Bronchial epithelial cell (primary cell): ENCODE data around the gene RAB19. TPM values are rescaled to one million over a fixed set of nuclear protein-coding genes. Genes with fewer than 3 reads are reported as not detected.

Source experiments
- DNase-seq: peaks from one replicate; pipeline ENCODE4 v3.0.0-alpha.2; 2010; ENCODE audit warnings: low read depth
- FAIRE-seq: peaks from 2 replicates; lab custom pipeline; 2011; peaks lifted over from hg19 to GRCh38; lab: Jason Lieb, UNC
- H3K27me3 ChIP-seq: 2 replicates; pipeline ENCODE4 v1.5.1; 2011; ENCODE audit warnings: low read length; ENCODE audit not compliant: control insufficient read depth, insufficient read depth
- H3K36me3 ChIP-seq: 2 replicates; pipeline ENCODE4 v1.5.1; 2011; ENCODE audit warnings: low read length; ENCODE audit not compliant: control insufficient read depth, insufficient read depth
- H3K4me3 ChIP-seq: 2 replicates; pipeline ENCODE4 v1.5.1; 2011; ENCODE audit warnings: mild to moderate bottlenecking, low read depth, low read length, control low read depth
- total RNA-seq: library from RNA; depleted of rRNA; stranded (reverse); fragments of >200 nt; gene quantifications from 2 replicates; pipeline ENCODE4 v1.2.1, GENCODE V29; 2014
- TF ChIP-seq, protein P1 (sequence below): IDR thresholded peaks from 2 replicates; pipeline ENCODE4 v1.5.1; 2011; ENCODE audit warnings: mild to moderate bottlenecking, moderate library complexity, low read length, control low read depth, inconsistent platforms; ENCODE audit not compliant: insufficient read depth, severe bottlenecking

Gene RAB19, protein sequence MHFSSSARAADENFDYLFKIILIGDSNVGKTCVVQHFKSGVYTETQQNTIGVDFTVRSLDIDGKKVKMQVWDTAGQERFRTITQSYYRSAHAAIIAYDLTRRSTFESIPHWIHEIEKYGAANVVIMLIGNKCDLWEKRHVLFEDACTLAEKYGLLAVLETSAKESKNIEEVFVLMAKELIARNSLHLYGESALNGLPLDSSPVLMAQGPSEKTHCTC
- total RNA-seq, result not detected in 2 replicates

DNA sequence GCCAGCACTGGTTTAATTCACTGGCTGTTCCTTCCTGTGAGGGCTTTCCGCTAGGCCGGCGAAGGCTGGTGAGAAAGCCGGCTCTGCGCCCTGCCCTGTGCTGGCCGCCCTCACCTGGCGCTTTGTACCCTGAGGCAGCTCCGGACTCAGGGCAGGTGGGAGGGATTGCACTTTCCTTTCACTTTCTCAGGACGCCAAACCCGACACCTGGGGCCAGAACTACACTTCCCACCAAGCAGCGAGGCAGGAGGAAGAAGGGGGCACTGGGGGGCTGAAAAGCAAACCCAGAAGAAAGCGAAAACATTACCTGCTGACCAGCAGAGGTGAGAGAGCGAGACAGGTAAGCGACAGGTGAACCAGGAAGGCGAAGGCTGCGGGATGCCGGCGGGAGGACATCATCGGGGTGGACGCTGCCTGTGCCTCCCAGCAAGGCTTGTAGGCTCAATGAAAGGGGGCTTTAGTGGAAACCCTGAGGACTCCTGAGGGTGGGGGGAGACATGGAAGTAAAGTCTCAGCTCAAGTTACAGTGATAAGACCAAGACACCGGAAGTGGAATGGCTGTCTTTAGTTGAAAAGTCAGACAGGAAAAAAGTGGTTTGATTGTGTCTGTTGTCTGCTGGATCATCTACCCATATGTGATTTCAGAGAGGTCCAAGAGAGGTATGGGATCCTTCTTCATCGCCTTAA lies at the start of gene RAB19:
Gene RAB19, plus strand, starts transcription at position 181 of the 687 bp plus-strand sequence. CDS start 3,589 bp downstream, outside the sequence.
- FAIRE-seq (no peak), DNase-seq (no peak)
- H3K36me3 ChIP-seq, result no peaks in the 10 kb centered on the region
- TF ChIP-seq, protein P1, sequence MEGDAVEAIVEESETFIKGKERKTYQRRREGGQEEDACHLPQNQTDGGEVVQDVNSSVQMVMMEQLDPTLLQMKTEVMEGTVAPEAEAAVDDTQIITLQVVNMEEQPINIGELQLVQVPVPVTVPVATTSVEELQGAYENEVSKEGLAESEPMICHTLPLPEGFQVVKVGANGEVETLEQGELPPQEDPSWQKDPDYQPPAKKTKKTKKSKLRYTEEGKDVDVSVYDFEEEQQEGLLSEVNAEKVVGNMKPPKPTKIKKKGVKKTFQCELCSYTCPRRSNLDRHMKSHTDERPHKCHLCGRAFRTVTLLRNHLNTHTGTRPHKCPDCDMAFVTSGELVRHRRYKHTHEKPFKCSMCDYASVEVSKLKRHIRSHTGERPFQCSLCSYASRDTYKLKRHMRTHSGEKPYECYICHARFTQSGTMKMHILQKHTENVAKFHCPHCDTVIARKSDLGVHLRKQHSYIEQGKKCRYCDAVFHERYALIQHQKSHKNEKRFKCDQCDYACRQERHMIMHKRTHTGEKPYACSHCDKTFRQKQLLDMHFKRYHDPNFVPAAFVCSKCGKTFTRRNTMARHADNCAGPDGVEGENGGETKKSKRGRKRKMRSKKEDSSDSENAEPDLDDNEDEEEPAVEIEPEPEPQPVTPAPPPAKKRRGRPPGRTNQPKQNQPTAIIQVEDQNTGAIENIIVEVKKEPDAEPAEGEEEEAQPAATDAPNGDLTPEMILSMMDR, result no peak
- H3K27me3 ChIP-seq, result no peaks in the 10 kb centered on the region
- H3K4me3 ChIP-seq, result peak within 1 kb of the TSS; percentile 44

DNA sequence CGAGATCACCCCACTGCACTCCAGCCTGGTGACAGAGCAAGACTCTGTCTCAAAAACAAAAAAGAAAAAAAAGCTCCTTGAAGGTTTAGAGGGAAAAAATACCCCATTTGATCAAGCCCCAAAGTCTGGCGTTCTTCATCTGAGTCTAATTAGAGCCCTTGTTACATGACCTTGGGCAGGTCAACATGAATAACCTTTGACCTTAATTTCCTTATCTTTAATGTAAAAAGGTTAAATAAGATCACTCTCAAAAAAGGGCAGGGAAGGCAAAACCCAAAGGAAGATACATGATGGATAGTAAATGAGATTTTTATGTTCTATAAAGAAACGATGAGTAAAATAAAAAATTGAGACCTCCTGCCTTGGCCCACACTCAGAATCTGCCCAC lies 45.8 kb upstream of the RAB19 start:
- Histone ChIP-seq H3K36me3 (peaks cover 3% of the 10 kb centered on the region), H3K4me3 (no peak overlapping the region), H3K27me3 (no peaks in the 10 kb centered on the region)
- TF ChIP-seq, protein P1, result no peak
- no peak for DNase-seq
- no peak for FAIRE-seq

DNA sequence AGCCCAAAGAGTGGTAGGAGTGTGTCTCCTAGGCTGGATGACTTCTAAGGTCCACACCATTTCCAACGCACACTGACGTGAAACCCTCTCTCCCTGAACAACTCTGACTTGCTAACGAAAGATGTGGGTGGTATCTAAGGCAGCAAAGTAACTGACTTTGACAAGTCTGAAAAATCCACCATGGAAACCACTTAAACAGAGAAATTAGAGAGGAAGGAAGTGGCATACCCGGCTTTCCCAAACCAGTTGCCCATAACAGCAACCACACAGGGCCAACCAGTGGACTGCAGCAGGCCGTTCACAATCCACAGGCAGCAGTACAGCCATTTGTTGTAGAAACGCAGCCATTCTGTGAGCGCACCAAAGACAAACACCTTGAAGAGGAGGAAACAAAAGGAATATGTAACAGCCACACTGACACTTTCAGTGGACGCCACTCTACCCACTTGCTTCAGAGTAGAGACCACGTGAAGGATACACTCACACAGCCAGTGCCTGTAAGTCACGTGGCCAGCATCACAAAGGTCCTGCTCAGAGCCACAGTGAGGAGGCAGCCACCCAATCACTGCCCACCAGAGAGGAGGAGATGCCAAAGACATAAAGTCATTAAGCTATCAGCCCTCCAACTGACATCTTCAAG lies 45.3 kb upstream of the RAB19 start:
- Histone ChIP-seq H3K4me3 (no peak overlapping the region), H3K36me3 (peaks cover 3% of the 10 kb centered on the region), H3K27me3 (no peaks in the 10 kb centered on the region)
- DNase-seq (no peak), FAIRE-seq (no peak)
- TF ChIP-seq, protein P1, result no peak

DNA sequence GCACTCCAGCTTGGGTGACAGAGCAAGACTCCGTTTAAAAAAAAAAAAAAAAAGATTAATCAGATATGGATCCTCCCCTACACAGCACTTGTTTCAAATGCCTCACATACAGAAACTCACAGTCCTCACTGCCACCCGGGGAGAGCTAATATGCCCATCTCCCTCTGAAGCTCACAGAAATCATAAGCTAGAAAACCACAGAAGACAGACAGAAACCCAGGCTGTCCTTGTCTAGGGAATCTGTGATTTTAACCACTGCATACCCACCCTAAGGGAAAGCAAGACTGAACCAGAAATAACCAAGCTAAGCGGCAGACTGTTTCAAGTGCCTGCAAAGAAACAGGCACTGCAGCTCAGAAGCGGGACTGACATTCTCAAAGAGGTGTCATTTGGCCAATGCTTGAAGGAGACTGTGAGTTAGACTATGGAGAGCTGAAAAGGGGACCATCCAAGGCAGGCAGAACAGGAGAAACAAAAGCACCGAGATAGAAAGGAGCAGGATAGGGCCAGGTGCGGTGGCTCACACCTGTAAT lies 43.1 kb upstream of the RAB19 start:
- DNase-seq, result no peak

DNA sequence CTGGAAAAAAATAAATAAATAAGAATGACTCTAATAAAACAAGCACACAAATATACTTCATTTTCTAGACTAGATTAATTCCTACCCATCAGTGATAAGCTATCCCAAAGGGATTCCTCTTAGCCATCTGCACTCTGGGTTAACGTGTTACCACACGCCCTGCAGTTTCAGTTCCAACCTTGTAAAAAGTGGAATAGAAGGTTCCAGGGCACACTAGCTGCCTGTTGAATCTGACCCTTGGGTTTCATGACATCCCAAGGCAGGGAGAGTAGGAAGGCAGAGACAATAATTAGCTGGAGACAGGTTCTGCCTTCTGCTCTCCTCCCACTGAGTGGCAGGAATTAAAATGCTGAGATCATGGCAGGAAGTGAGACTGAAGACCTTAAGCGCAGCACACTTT lies 39.0 kb upstream of the RAB19 start:
- H3K4me3 ChIP-seq, result no peak overlapping the region
- peak; percentile 62 for DNase-seq
- FAIRE-seq, result no peak

More for the DNA sequence above, 43.1 kb upstream of the RAB19 start:
- peaks cover 3% of the 10 kb centered on the region for H3K36me3 ChIP-seq
- H3K27me3 ChIP-seq, result no peaks in the 10 kb centered on the region
- H3K4me3 ChIP-seq, result no peak overlapping the region
- FAIRE-seq, result no peak
- TF ChIP-seq, protein P1, result no peak

More for the DNA sequence above, 39.0 kb upstream of the RAB19 start:
- Histone ChIP-seq H3K36me3 (peaks cover 1% of the 10 kb centered on the region), H3K27me3 (no peaks in the 10 kb centered on the region)
- TF ChIP-seq, protein P1, result no peak
